Neural cell (in vitro differentiated cells): ENCODE results near the gene SLC25A13. TPM values are rescaled to one million over a fixed set of nuclear protein-coding genes. Genes with fewer than 3 reads are reported as not detected.

Experiments used
- H2AFZ ChIP-seq: fragments of 200-600, 300-800 bp; sonication (generic), shearing (Covaris generic); 2 replicates; pipeline ENCODE4 v1.6.0; 2014; ENCODE audit warnings: low read depth, mild to moderate bottlenecking, antibody characterized with exemption, low read length, moderate library complexity
- H3F3A ChIP-seq: fragments of 200-600 bp; shearing (Covaris generic); 2 replicates; pipeline ENCODE4 v1.6.1; 2016; ENCODE audit warnings: mild to moderate bottlenecking, moderate library complexity, mixed read lengths, antibody characterized with exemption, low read length; ENCODE audit not compliant: insufficient read depth, poor library complexity, severe bottlenecking
- H3K27ac ChIP-seq: fragments of 200-600, 300-800 bp; sonication (generic), shearing (Covaris generic); 2 replicates; pipeline ENCODE4 v1.5.1; 2014; ENCODE audit warnings: mild to moderate bottlenecking, low read length, moderate library complexity
- H3K27me3 ChIP-seq: fragments of 300-800, 200-600 bp; sonication (generic), shearing (Covaris generic); 2 replicates; pipeline ENCODE4 v1.6.0; 2014; ENCODE audit warnings: mild to moderate bottlenecking, low read depth, low read length, moderate library complexity; ENCODE audit not compliant: insufficient read depth
- H3K36me3 ChIP-seq: fragments of 300-800, 200-600 bp; sonication (generic), shearing (Covaris generic); 2 replicates; pipeline ENCODE4 v1.5.1; 2014; ENCODE audit warnings: mild to moderate bottlenecking, antibody characterized with exemption, low read length, moderate library complexity; ENCODE audit not compliant: insufficient read depth
- H3K4me2 ChIP-seq: fragments of 300-800, 200-600 bp; sonication (generic), shearing (Covaris generic); 2 replicates; pipeline ENCODE4 v1.6.0; 2014; ENCODE audit warnings: mild to moderate bottlenecking, low read length
- H3K4me3 ChIP-seq: fragments of 300-800, 200-600 bp; sonication (generic), shearing (Covaris generic); 2 replicates; pipeline ENCODE4 v1.5.1; 2014; ENCODE audit warnings: mild to moderate bottlenecking, low read length, moderate library complexity
- H3K79me2 ChIP-seq: fragments of 200-600 bp; shearing (Covaris generic); replicated peaks from 2 replicates; pipeline ENCODE4 v1.6.0; 2014; ENCODE audit warnings: mild to moderate bottlenecking, low read length, moderate library complexity; ENCODE audit not compliant: insufficient read depth
- H3K9ac ChIP-seq: fragments of 300-800, 200-600 bp; sonication (generic), shearing (Covaris generic); 2 replicates; pipeline ENCODE4 v1.6.1; 2016; ENCODE audit warnings: mild to moderate bottlenecking, low read length, mixed read lengths
- H3K9me2 ChIP-seq: fragments of 200-600 bp; shearing (Covaris generic); 2 replicates; pipeline ENCODE4 v1.6.1; 2016; ENCODE audit warnings: mild to moderate bottlenecking, low read length, mixed read lengths; ENCODE audit not compliant: insufficient read depth
- H3K9me3 ChIP-seq: fragments of 200-600, 300-800 bp; sonication (generic), shearing (Covaris generic); 2 replicates; pipeline ENCODE4 v1.6.1; 2016; ENCODE audit warnings: mild to moderate bottlenecking, mixed run types, low read length, moderate library complexity, mixed read lengths
- H4K20me1 ChIP-seq: fragments of 200-600 bp; shearing (Covaris generic); 2 replicates; pipeline ENCODE4 v1.6.1; 2016; ENCODE audit warnings: mild to moderate bottlenecking, mixed run types; ENCODE audit not compliant: insufficient read depth
- EP300 ChIP-seq: fragments of 450-650 bp; conservative IDR thresholded peaks from 2 replicates; pipeline ENCODE4 v1.6.1; 2014; ENCODE audit warnings: antibody characterized with exemption, mild to moderate bottlenecking, moderate library complexity; ENCODE audit not compliant: poor library complexity, severe bottlenecking
- EZH2 ChIP-seq: fragments of 200-600, 300-800 bp; shearing (Covaris generic), sonication (generic); IDR thresholded peaks from 2 replicates; pipeline ENCODE4 v1.6.1; 2014; ENCODE audit warnings: antibody characterized with exemption, low read length, borderline replicate concordance, mild to moderate bottlenecking; ENCODE audit not compliant: insufficient read depth, poor library complexity, severe bottlenecking
- MXI1 ChIP-seq: fragments of 450-650 bp; conservative IDR thresholded peaks from 2 replicates; pipeline ENCODE4 v1.6.1; 2014; ENCODE audit warnings: antibody characterized with exemption, mild to moderate bottlenecking; ENCODE audit not compliant: poor library complexity, severe bottlenecking
- POLR2AphosphoS5 ChIP-seq: IDR thresholded peaks from 2 replicates; pipeline ENCODE4 v1.6.1; 2012
- RAD21 ChIP-seq: fragments of 450-650 bp; conservative IDR thresholded peaks from 2 replicates; pipeline ENCODE4 v1.6.1; 2014; ENCODE audit warnings: antibody characterized with exemption, mild to moderate bottlenecking, moderate library complexity
- REST ChIP-seq: IDR thresholded peaks from 2 replicates; pipeline ENCODE4 v1.6.1; 2012; ENCODE audit warnings: borderline replicate concordance
- SMC3 ChIP-seq: fragments of 450-650 bp; conservative IDR thresholded peaks from 2 replicates; pipeline ENCODE4 v1.6.1; 2014; ENCODE audit warnings: antibody characterized with exemption, mild to moderate bottlenecking, moderate library complexity; ENCODE audit not compliant: poor library complexity
- TAF1 ChIP-seq: IDR thresholded peaks from 2 replicates; pipeline ENCODE4 v1.6.1; 2012; ENCODE audit warnings: low read depth
- polyA plus RNA-seq: library from polyadenylated mRNA; depleted of rRNA; stranded (reverse); fragments of >200 nt; gene quantifications from 2 replicates; pipeline ENCODE4 v1.2.3, GENCODE V29; 2014
- TF ChIP-seq, protein P1 (sequence below): fragments of 450-650 bp; IDR thresholded peaks from 2 replicates; pipeline ENCODE4 v1.5.1; 2014; ENCODE audit warnings: antibody characterized with exemption, mild to moderate bottlenecking, moderate library complexity; ENCODE audit not compliant: poor library complexity, severe bottlenecking

Gene SLC25A13
- polyA plus RNA-seq, 1 donor from 2014 or later = 20.2 TPM

DNA sequence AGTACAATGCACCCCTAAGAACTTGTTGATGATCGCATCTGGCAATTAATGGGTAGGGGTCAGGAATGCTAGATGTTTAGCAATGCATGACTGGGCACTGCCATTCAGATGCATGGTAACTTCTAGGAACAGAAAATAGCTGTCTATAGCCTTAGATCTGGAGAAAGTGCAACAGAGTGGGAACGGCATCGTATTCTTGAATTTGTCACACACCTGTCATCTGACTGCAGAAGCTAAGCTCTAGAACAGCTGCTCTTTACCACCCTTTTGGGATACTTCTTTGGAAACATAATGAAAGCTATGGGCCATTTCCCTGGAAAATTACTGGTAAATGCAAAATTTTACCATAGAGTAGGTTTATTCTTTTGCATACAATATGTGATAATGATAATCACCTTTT is 118.1 kb downstream of the SLC25A13 start (continued):
- TF ChIP-seq, protein P1, sequence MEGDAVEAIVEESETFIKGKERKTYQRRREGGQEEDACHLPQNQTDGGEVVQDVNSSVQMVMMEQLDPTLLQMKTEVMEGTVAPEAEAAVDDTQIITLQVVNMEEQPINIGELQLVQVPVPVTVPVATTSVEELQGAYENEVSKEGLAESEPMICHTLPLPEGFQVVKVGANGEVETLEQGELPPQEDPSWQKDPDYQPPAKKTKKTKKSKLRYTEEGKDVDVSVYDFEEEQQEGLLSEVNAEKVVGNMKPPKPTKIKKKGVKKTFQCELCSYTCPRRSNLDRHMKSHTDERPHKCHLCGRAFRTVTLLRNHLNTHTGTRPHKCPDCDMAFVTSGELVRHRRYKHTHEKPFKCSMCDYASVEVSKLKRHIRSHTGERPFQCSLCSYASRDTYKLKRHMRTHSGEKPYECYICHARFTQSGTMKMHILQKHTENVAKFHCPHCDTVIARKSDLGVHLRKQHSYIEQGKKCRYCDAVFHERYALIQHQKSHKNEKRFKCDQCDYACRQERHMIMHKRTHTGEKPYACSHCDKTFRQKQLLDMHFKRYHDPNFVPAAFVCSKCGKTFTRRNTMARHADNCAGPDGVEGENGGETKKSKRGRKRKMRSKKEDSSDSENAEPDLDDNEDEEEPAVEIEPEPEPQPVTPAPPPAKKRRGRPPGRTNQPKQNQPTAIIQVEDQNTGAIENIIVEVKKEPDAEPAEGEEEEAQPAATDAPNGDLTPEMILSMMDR = no peak
- no peak for TF ChIP-seq POLR2AphosphoS5

GRCh38 chr7:96202102-96202501 is 119.8 kb downstream of the SLC25A13 start:
- Histone ChIP-seq H3K27me3 (no peaks in the 10 kb centered on the region), H3K9ac (no peak overlapping the region), H3K4me2 (no peak overlapping the region), H3K79me2 (no peaks in the 10 kb centered on the region), H3K9me3 (no peaks in the 10 kb centered on the region), H3F3A (no peaks in the 10 kb centered on the region), H3K27ac (no peak overlapping the region), H3K9me2 (no peaks in the 10 kb centered on the region), H4K20me1 (no peaks in the 10 kb centered on the region), H3K36me3 (no peaks in the 10 kb centered on the region), H2AFZ (no peak overlapping the region), H3K4me3 (no peak overlapping the region)
- TF ChIP-seq EP300 (no peak), EZH2 (no peak), SMC3 (no peak), MXI1 (no peak), POLR2AphosphoS5 (no peak), RAD21 (no peak), TAF1 (no peak), REST (no peak)
- TF ChIP-seq, protein P1 = no peak

GRCh38 chr7:96200740-96201139 is 121.2 kb downstream of the SLC25A13 start:
- no peaks in the 10 kb centered on the region for H3K9me3 ChIP-seq
- no peak overlapping the region for H3K4me3 ChIP-seq
- no peak overlapping the region for H3K27ac ChIP-seq
- H2AFZ ChIP-seq = no peak overlapping the region
- no peaks in the 10 kb centered on the region for H3K79me2 ChIP-seq
- TF ChIP-seq TAF1 (no peak), REST (no peak)
- H3K27me3 ChIP-seq = no peaks in the 10 kb centered on the region
- no peaks in the 10 kb centered on the region for H4K20me1 ChIP-seq
- H3K4me2 ChIP-seq = no peak overlapping the region
- no peaks in the 10 kb centered on the region for H3F3A ChIP-seq
- no peaks in the 10 kb centered on the region for H3K9me2 ChIP-seq
- no peak overlapping the region for H3K9ac ChIP-seq
- no peaks in the 10 kb centered on the region for H3K36me3 ChIP-seq
